ENCODE data around the gene SLC24A3.

SLC24A3 gene

DNA sequence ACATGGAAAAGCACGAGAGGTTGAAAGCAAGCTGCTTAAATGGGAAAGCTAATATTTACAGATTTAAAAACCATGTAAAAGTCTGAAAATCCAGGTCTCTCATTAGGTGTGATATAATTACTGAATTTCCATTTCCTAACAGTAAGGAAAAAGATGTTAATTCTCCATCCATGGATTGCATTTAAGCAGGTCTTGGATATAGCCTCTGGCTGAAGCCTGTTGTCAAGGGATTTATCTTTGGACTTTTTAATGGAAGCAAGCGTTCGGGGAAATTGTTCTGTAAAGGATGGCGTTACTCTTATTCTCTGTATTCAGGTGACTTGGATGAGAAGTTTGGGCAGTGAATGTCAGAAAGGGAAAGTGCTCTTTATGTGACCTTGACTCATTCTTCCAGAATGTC lies 233.8 kb downstream of the SLC24A3 start:
- Histone ChIP-seq H3K27me3 (no peaks in the 10 kb centered on the region), H3K36me3 (no peaks in the 10 kb centered on the region), H3K27ac (no peak overlapping the region), H3K9me3 (no peaks in the 10 kb centered on the region), H3K4me1 (ENCODE audit: control insufficient read depth in 1 of 2, insufficient read depth in 1 of 2, low read depth in 1 of 2, low read length in 1 of 2) (peaks cover 5 to 6% of the 10 kb centered on the region in 2 experiments), H3K4me3 (ENCODE audit: low read depth in 1 of 2, low read length in 1 of 2) (no peak overlapping the region)
- TF ChIP-seq, protein P1, sequence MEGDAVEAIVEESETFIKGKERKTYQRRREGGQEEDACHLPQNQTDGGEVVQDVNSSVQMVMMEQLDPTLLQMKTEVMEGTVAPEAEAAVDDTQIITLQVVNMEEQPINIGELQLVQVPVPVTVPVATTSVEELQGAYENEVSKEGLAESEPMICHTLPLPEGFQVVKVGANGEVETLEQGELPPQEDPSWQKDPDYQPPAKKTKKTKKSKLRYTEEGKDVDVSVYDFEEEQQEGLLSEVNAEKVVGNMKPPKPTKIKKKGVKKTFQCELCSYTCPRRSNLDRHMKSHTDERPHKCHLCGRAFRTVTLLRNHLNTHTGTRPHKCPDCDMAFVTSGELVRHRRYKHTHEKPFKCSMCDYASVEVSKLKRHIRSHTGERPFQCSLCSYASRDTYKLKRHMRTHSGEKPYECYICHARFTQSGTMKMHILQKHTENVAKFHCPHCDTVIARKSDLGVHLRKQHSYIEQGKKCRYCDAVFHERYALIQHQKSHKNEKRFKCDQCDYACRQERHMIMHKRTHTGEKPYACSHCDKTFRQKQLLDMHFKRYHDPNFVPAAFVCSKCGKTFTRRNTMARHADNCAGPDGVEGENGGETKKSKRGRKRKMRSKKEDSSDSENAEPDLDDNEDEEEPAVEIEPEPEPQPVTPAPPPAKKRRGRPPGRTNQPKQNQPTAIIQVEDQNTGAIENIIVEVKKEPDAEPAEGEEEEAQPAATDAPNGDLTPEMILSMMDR (IDR thresholded peaks at IDR 0.05): no peak

DNA sequence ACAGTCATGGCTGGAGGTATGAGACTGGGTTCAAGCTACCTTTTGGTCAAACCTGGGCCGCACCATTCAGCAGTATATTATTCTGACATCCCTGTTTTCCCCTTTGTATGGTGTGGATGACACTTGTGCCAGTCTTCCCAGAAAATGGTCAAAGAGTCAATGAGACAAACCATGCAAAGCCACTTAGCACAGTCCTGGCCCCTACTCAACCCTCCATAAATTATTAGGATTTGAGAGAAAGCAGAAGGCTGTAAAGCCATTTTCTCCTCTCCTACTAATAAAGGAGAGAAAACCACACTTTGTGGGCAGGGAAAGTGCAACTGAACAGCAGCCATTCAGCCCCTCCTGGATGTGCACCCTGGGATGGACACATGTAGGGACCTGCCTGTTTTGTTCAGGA lies 236.2 kb downstream of the SLC24A3 start:
- TF ChIP-seq, protein P1 (IDR thresholded peaks at IDR 0.05): no peak
- H3K4me3 ChIP-seq (ENCODE audit: low read depth in 1 of 2, low read length in 1 of 2): no peak overlapping the region
- H3K4me1 ChIP-seq (ENCODE audit: control insufficient read depth in 1 of 2, insufficient read depth in 1 of 2, low read depth in 1 of 2, low read length in 1 of 2): peaks cover 11 to 18% of the 10 kb centered on the region in 2 experiments
- H3K36me3 ChIP-seq: no peaks in the 10 kb centered on the region
- H3K27ac ChIP-seq: no peak overlapping the region
- no peaks in the 10 kb centered on the region for H3K27me3 ChIP-seq
- no peaks in the 10 kb centered on the region for H3K9me3 ChIP-seq

DNA sequence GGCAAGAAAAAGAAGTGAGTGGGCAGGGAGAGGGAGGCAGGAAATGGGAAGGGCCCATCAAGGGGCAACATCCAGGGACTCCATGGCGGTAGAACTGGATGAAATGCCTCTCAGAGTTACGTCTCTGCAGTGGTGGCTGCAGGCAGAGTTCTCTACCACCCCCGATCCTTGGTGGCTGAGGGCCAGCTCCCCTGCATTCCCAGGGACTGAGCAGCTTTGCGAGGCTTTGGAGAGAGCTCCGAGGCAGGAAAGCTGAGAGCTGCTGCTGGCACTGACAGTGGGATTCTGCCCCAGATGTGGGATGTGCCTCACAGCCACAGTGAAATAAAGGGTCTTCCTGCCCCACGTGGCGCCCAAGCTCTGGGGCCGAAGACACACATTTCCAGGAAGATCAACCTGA lies 236.6 kb downstream of the SLC24A3 start:
- TF ChIP-seq, protein P1 (IDR thresholded peaks at IDR 0.05): no peak
- Histone ChIP-seq H3K27me3 (no peaks in the 10 kb centered on the region), H3K9me3 (no peaks in the 10 kb centered on the region), H3K4me1 (ENCODE audit: control insufficient read depth in 1 of 2, insufficient read depth in 1 of 2, low read depth in 1 of 2, low read length in 1 of 2) (peaks cover 11 to 18% of the 10 kb centered on the region in 2 experiments), H3K36me3 (no peaks in the 10 kb centered on the region), H3K27ac (no peak overlapping the region), H3K4me3 (ENCODE audit: low read depth in 1 of 2, low read length in 1 of 2) (no peak overlapping the region)

DNA sequence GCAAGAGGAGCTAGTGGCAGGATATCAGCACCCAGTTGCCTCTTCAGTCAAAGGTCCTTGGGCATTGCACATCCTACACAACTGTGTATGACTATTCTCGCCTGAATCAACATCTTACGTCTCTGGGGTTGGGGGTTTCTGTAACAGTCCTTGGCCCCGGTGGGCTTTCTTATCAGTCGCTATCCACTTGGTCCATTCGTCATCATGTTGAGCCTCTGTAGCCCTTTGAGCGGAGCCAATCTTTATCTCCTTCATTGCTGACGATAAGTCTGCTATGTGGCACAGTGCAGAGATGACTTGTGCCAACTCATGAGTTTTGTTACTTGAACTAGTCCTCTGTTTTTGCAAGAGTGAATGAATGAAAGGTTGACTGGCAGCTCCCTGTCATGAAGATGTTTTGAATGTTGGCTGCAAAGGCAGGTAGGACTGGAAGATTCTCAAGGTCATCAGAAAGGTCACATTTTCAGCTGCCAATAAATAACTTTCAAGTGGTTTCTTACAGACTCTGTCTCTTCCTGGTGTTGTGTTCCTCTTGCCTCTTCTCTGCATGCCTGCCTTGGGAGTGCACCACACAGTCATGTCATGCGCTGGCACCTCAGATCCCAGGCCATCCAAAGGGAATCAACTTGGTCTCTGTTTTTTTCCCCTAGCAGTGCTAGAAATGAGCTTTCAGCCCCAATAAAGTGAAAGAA lies 238.9 kb downstream of the SLC24A3 start:
- Histone ChIP-seq H3K4me1 (ENCODE audit: control insufficient read depth in 1 of 2, insufficient read depth in 1 of 2, low read depth in 1 of 2, low read length in 1 of 2) (peaks cover 12 to 20% of the 10 kb centered on the region in 2 experiments), H3K27me3 (no peaks in the 10 kb centered on the region), H3K9me3 (no peaks in the 10 kb centered on the region), H3K4me3 (ENCODE audit: low read depth in 1 of 2, low read length in 1 of 2) (no peak overlapping the region), H3K27ac (no peak overlapping the region), H3K36me3 (no peaks in the 10 kb centered on the region)
- TF ChIP-seq, protein P1 (IDR thresholded peaks at IDR 0.05): no peak

DNA sequence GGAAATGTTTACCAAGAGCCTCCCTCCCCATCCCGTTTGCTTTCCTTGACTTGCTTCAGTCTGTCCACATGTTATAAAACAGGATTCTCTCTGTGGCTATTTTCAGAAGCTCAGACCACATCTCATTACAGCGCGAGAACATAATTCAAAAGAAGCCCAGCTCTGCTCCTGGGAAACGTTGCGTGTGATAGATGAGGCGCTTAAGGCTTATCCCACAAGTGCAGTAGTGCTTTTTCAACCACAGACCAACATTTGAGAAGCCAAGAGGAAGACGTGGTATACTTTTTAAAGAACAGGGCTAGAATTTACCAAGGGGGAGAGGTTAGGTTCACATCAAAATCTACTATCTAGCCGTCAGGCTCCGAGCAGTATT lies 239.5 kb downstream of the SLC24A3 start:
- H3K27me3 ChIP-seq: no peaks in the 10 kb centered on the region
- H3K27ac ChIP-seq: no peak overlapping the region
- TF ChIP-seq, protein P1 (IDR thresholded peaks at IDR 0.05): no peak
- no peak overlapping the region for H3K4me3 ChIP-seq (ENCODE audit: low read depth in 1 of 2, low read length in 1 of 2)
- no peaks in the 10 kb centered on the region for H3K9me3 ChIP-seq
- no peaks in the 10 kb centered on the region for H3K36me3 ChIP-seq
- peaks cover 17 to 25% of the 10 kb centered on the region in 2 experiments for H3K4me1 ChIP-seq (ENCODE audit: control insufficient read depth in 1 of 2, insufficient read depth in 1 of 2, low read depth in 1 of 2, low read length in 1 of 2)
